C4-2B (cell line): ENCODE measurements around the gene R3HDM4.
A peak's percentile ranks its signal among the peaks of the same experiment; 100 is the strongest.

Experiments used
- H3K27ac ChIP-seq: fragments of 450-650 bp; 2 replicates; pipeline ENCODE4 v1.5.1; 2017
- CTCF ChIP-seq: fragments of 450-650 bp; conservative IDR thresholded peaks from 2 replicates; pipeline ENCODE4 v1.5.1; 2017; ENCODE audit warnings: mild to moderate bottlenecking
- ZFX ChIP-seq: fragments of 450-650 bp; IDR thresholded peaks from 2 replicates; pipeline ENCODE4 v1.6.1; 2017

R3HDM4 gene

GRCh38 chr19:870314-870713, 42.7 kb downstream of the R3HDM4 start:
- TF ChIP-seq CTCF (no peak), ZFX (no peak)
- H3K27ac ChIP-seq = peak overlapping the region; percentile 49

GRCh38 chr19:869245-870177, 43.5 kb downstream of the R3HDM4 start:
- TF ChIP-seq CTCF = no peak
- TF ChIP-seq ZFX = no peak
- peak overlapping the region; percentile 49 for H3K27ac ChIP-seq

GRCh38 chr19:868458-869244, 44.4 kb downstream of the R3HDM4 start:
- peak overlapping the region; percentile 49 for H3K27ac ChIP-seq
- TF ChIP-seq ZFX = no peak
- no peak for TF ChIP-seq CTCF

- no peak overlapping the region for H3K27ac ChIP-seq
- TF ChIP-seq CTCF = no peak
These were observed 45.1 kb downstream of the R3HDM4 start for GRCh38 chr19:867855-868457.

- TF ChIP-seq CTCF (no peak), ZFX (no peak)
- no peak overlapping the region for H3K27ac ChIP-seq
These were observed 45.7 kb downstream of the R3HDM4 start for GRCh38 chr19:867301-867793.

GRCh38 chr19:866769-867300, 46.2 kb downstream of the R3HDM4 start:
- TF ChIP-seq ZFX = no peak
- H3K27ac ChIP-seq = no peak overlapping the region

- TF ChIP-seq ZFX (no peak), CTCF (no peak)
- H3K27ac ChIP-seq = no peak overlapping the region
These were observed 49.8 kb downstream of the R3HDM4 start for GRCh38 chr19:863315-863620.
